ENCODE data around the gene NOVA2.

GRCh38 chr19:45897261-45897812 is 76.3 kb downstream of the NOVA2 start:
- TF ChIP-seq CTCF (IDR thresholded peaks at IDR 0.05; ENCODE audit: control extremely low read depth in 1 of 3, insufficient read depth in 1 of 3, low read depth in 1 of 3, low read length in 3 of 3), result no peak
- TF ChIP-seq EZH2 (IDR thresholded peaks at IDR 0.05; ENCODE audit: low read depth, low read length, severe bottlenecking), result no peak
- TF ChIP-seq GABPA (IDR thresholded peaks at IDR 0.05; ENCODE audit: borderline replicate concordance, insufficient read depth, low read length), result no peak
- TF ChIP-seq RXRA (IDR thresholded peaks at IDR 0.05; ENCODE audit: insufficient read depth, low read depth, low read length), result no peak
- no peak for TF ChIP-seq ZNF274 (IDR thresholded peaks at IDR 0.05; ENCODE audit: borderline replicate concordance, extremely low read depth, low read length)
- no peak for TF ChIP-seq SUZ12 (IDR thresholded peaks at IDR 0.05; ENCODE audit: low read length)
- no peak for TF ChIP-seq RNF2 (IDR thresholded peaks at IDR 0.05; ENCODE audit: borderline replicate concordance, low read depth, low read length, missing control alignments, poor library complexity, severe bottlenecking)
- no peak for TF ChIP-seq KDM1A (IDR thresholded peaks at IDR 0.05; ENCODE audit: borderline replicate concordance, low read length)
- no peak for TF ChIP-seq RFX5 (IDR thresholded peaks at IDR 0.05; ENCODE audit: borderline replicate concordance, low read depth, low read length)
- no peak for TF ChIP-seq POLR2A (IDR thresholded peaks at IDR 0.05; ENCODE audit: control extremely low read depth in 1 of 2, low read depth in 2 of 2, low read length in 2 of 2)
- no peak for TF ChIP-seq YY1 (IDR thresholded peaks at IDR 0.05; ENCODE audit: low read depth, low read length)
- no peak for TF ChIP-seq PHF8 (conservative IDR thresholded peaks at IDR 0.05; ENCODE audit: low read depth, low read length)
